Mucosa of descending colon (tissue), 3 donors: ENCODE measurements around the gene POU2F3. TPM values are rescaled to one million over a fixed set of nuclear protein-coding genes. Genes with fewer than 3 reads are reported as not detected.

Source experiments
- ATAC-seq: fragments of 200-7000 bp; cut with Tn5 transposase; one replicate; pipeline ENCODE4 v1.9.1; 2020; ENCODE audit warnings: mild to moderate bottlenecking, moderate library complexity
- DNase-seq, 3 donors: peaks; one replicate each; pipeline ENCODE4 v3.0.0-alpha.2; 2020
- H3K36me3 ChIP-seq: fragments of 200-600 bp; one replicate; pipeline ENCODE4 v1.8.0; 2021; ENCODE audit warnings: low read depth, mild to moderate bottlenecking
- H3K4me1 ChIP-seq: fragments of 200-600 bp; one replicate; pipeline ENCODE4 v1.8.0; 2021; ENCODE audit warnings: low read depth, mild to moderate bottlenecking
- H3K4me3 ChIP-seq: fragments of 200-600 bp; one replicate; pipeline ENCODE4 v1.8.0; 2021; ENCODE audit warnings: mild to moderate bottlenecking
- H3K9me3 ChIP-seq: fragments of 200-600 bp; one replicate; pipeline ENCODE4 v1.8.0; 2021; ENCODE audit warnings: mild to moderate bottlenecking
- CTCF ChIP-seq: fragments of 200-600 bp; IDR thresholded peaks from one replicate; pipeline ENCODE4 v1.8.0; 2022; ENCODE audit warnings: antibody characterized with exemption, mild to moderate bottlenecking
- intact Hi-C, 2 donors: fragments of 100-400 bp; cut with DNase I in 1 of 2; cut with micrococcal nuclease in 1 of 2; formaldehyde crosslinking; loops; one replicate each; pipeline versions ENCODE4 v1.11.0 to v1.11.1; 2022; cut with DNase I, micrococcal nuclease
- total RNA-seq, 3 donors: library from RNA; stranded (reverse); fragmentation: NEBNext Ultra II Directional in 2 of 3; extraction: Animal tissue kit (Norgen Biotek cat#: 25700) in 2 of 3; gene quantifications; one replicate each; pipeline versions ENCODE4 v1.2.1 to v1.2.4, GENCODE V29; 2021 to 2023
- donor health status: DM: no; HTN: no; CAD: no; lungs with moderate emphysema.
- donor health status: DM: no; HTN: no; CAD: no.
- donor health status: DM: no; HTN: yes; CAD: no.

Gene POU2F3
- total RNA-seq, 3 donors from 2014 or later, result 1.1 to 3.0 (median 2.2) TPM

- Histone ChIP-seq H3K4me3 (no peak overlapping the region), H3K36me3 (no peaks in the 10 kb centered on the region), H3K4me1 (peaks cover 52% of the 10 kb centered on the region), H3K9me3 (no peaks in the 10 kb centered on the region)
- DNase-seq (no peak), ATAC-seq (peak; percentile 8)
- intact Hi-C loops, result loop anchor here in 1 of 2 donors (10.0 kb wide), 1 partner anchor 51 kb away; no protein-coding TSS in a partner anchor
- no peak for TF ChIP-seq CTCF
Observed at GRCh38 chr11:120343429-120343828, 103.5 kb downstream of the POU2F3 start.

DNA sequence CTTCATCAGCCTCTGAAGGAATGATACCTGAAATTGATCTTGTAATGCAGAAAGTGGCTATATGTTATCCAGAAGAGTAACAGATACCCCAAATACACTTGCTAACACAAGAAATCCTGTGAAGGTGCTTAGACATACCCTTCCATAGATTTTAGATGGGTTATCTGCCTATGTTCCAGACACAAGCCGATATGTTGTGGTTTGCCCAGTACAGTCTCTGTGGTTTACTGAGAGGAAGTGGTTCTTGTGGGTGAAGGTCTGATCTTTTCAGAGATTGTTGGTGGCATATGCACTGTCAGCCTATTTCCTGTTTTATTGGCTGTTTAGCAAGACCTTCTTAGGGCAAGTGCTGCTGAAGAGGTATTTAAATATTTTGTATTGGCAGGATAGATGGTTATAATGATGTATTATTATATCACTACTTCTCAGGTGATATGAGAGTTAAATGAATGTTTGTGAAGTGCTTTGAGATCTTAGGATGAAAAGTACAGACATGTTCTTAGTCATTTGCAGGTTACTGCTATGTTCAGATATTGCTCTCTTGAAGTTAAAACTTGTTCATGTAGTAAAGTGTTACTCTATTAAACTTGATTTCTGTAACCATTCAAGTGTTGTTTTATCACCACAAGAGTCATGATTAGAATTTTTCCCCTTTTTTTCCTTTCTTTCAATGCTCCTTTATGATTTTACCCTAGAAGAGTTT, 104.5 kb downstream of the POU2F3 start:
- TF ChIP-seq CTCF, result no peak
- peak in 1 of 3 donors; percentile 61 for DNase-seq
- Histone ChIP-seq H3K36me3 (no peaks in the 10 kb centered on the region), H3K4me1 (peaks cover 47% of the 10 kb centered on the region), H3K4me3 (no peak overlapping the region), H3K9me3 (no peaks in the 10 kb centered on the region)
- peak; percentile 52 for ATAC-seq
- intact Hi-C loops, result loop anchor here in 1 of 2 donors (10.0 kb wide), 1 partner anchor 50 kb away; no protein-coding TSS in a partner anchor

- intact Hi-C loops, result loop anchor here in 1 of 2 donors (10.0 kb wide), 1 partner anchor 49 kb away; no protein-coding TSS in a partner anchor
- no peak for DNase-seq
- Histone ChIP-seq H3K4me3 (no peak overlapping the region), H3K4me1 (peaks cover 33% of the 10 kb centered on the region), H3K36me3 (no peaks in the 10 kb centered on the region), H3K9me3 (no peaks in the 10 kb centered on the region)
- no peak for TF ChIP-seq CTCF
- no peak for ATAC-seq
Observed at GRCh38 chr11:120346233-120346632, 106.3 kb downstream of the POU2F3 start.

GRCh38 chr11:120350637-120351036, 110.7 kb downstream of the POU2F3 start:
- intact Hi-C loops, result no loop called here
- Histone ChIP-seq H3K36me3 (no peaks in the 10 kb centered on the region), H3K9me3 (no peaks in the 10 kb centered on the region), H3K4me1 (peaks cover 21% of the 10 kb centered on the region), H3K4me3 (no peak overlapping the region)
- TF ChIP-seq CTCF, result no peak
- DNase-seq, result no peak
- ATAC-seq, result no peak

DNA sequence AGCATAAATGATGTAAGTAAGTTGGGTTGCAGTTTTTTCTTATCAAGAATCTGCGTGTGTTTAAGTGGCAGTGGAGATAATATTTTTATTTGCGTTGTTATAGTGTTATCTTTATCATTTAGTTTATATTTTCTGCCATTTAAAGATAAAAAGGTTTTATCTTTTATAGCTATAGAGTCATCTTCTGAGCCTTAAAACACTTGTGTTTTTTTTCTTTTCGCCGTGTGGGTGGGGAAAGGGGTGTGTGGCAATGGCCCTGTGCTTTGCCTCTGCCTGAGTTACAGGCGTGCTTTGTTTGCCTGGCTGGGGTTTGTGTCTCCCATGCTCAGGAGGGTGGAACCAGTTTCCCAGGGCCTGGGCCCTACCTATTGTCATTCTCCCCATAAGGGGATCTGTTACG, 112.5 kb downstream of the POU2F3 start:
- intact Hi-C loops, result no loop called here
- no peaks in the 10 kb centered on the region for H3K36me3 ChIP-seq
- H3K9me3 ChIP-seq, result no peaks in the 10 kb centered on the region
- H3K4me3 ChIP-seq, result no peak overlapping the region
- peaks cover 17% of the 10 kb centered on the region for H3K4me1 ChIP-seq
- no peak for TF ChIP-seq CTCF
- peak in 1 of 3 donors; percentile 38 for DNase-seq
- peak; percentile 78 for ATAC-seq
